HEK293T (cell line): ENCODE results near the gene PFN3.

ENCODE experiments used
- CTCF ChIA-PET: fragments of 350-600 bp; formaldehyde crosslinking; extraction: SDS; loops from one replicate; lab custom pipeline; 2021; ENCODE audit warnings: antibody characterized with exemption, inconsistent platforms; lab: Yijun Ruan, JAX
- POLR2A ChIA-PET: fragments of 350-600 bp; formaldehyde crosslinking; extraction: SDS; loops from one replicate; lab custom pipeline; 2020; ENCODE audit warnings: antibody characterized with exemption, inconsistent platforms; lab: Yijun Ruan, JAX
- DNase-seq: peaks from one replicate; pipeline ENCODE4 v3.0.0; 2012; ENCODE audit warnings: mixed read lengths; ENCODE audit errors: extremely low spot score
- ARNT ChIP-seq: fragments of 450-650 bp; IDR thresholded peaks from 2 replicates; pipeline ENCODE4 v1.6.1; 2017; ENCODE audit warnings: mild to moderate bottlenecking
- BHLHE40 ChIP-seq: fragments of 450-650 bp; IDR thresholded peaks from 2 replicates; pipeline ENCODE4 v1.6.1; 2016; ENCODE audit warnings: mild to moderate bottlenecking, moderate library complexity, borderline replicate concordance
- CTBP1 ChIP-seq: fragments of 450-650 bp; IDR thresholded peaks from 2 replicates; pipeline ENCODE4 v1.6.1; 2016; ENCODE audit warnings: borderline replicate concordance
- ELF4 ChIP-seq: fragments of 450-650 bp; IDR thresholded peaks from 2 replicates; pipeline ENCODE4 v1.6.1; 2017; ENCODE audit warnings: antibody characterized with exemption
- FOXA1 ChIP-seq: fragments of 450-650 bp; IDR thresholded peaks from 2 replicates; pipeline ENCODE4 v1.6.1; 2016; ENCODE audit warnings: mild to moderate bottlenecking
- FOXK2 ChIP-seq: fragments of 450-650 bp; IDR thresholded peaks from 2 replicates; pipeline ENCODE4 v1.6.1; 2016; ENCODE audit warnings: mild to moderate bottlenecking
- FOXM1 ChIP-seq: fragments of 450-650 bp; IDR thresholded peaks from 2 replicates; pipeline ENCODE4 v1.6.1; 2017; ENCODE audit warnings: mild to moderate bottlenecking, borderline replicate concordance
- HDGF ChIP-seq: fragments of 450-650 bp; IDR thresholded peaks from 2 replicates; pipeline ENCODE4 v1.6.1; 2017; ENCODE audit warnings: antibody characterized with exemption, borderline replicate concordance
- L3MBTL2 ChIP-seq: fragments of 450-650 bp; conservative IDR thresholded peaks from 2 replicates; pipeline ENCODE4 v1.6.1; 2016; ENCODE audit warnings: mild to moderate bottlenecking
- LEF1 ChIP-seq: fragments of 450-650 bp; IDR thresholded peaks from 2 replicates; pipeline ENCODE4 v1.6.1; 2017; ENCODE audit warnings: mild to moderate bottlenecking, borderline replicate concordance
- NFRKB ChIP-seq: fragments of 450-650 bp; IDR thresholded peaks from 2 replicates; pipeline ENCODE4 v1.6.1; 2016; ENCODE audit warnings: mild to moderate bottlenecking, moderate library complexity
- PKNOX1 ChIP-seq: fragments of 450-650 bp; IDR thresholded peaks from 2 replicates; pipeline ENCODE4 v1.6.1; 2016
- SP1 ChIP-seq: fragments of 450-650 bp; IDR thresholded peaks from 2 replicates; pipeline ENCODE4 v1.6.1; 2017
- TARDBP ChIP-seq: fragments of 450-650 bp; IDR thresholded peaks from 2 replicates; pipeline ENCODE4 v1.6.1; 2016
- ZNF384 ChIP-seq: fragments of 450-650 bp; IDR thresholded peaks from 2 replicates; pipeline ENCODE4 v1.6.1; 2016

Gene PFN3

GRCh38 chr5:177367323-177367848 is 33.1 kb downstream of the PFN3 start:
- POLR2A ChIA-PET: interaction anchor here (0.6 to 2.6 kb wide), 17 partner anchors 8 to 149 kb away, joined by 3 to 38 read pairs (median 4); partner anchors contain the start of genes GRK6, LMAN2 and MXD3
- no peak for TF ChIP-seq PKNOX1
- no peak for TF ChIP-seq FOXK2
- TF ChIP-seq FOXM1: no peak
- TF ChIP-seq L3MBTL2: peak; percentile 99
- no peak for TF ChIP-seq TARDBP
- CTCF ChIA-PET: interaction anchor here (0.8 to 1.7 kb wide), 6 partner anchors 11 to 134 kb away, joined by 4 to 5 read pairs (median 4); no protein-coding TSS in a partner anchor
- no peak for DNase-seq

- DNase-seq: peak; percentile 97
- POLR2A ChIA-PET: interaction anchor here (0.6 to 2.6 kb wide), 17 partner anchors 9 to 149 kb away, joined by 3 to 38 read pairs (median 4); partner anchors contain the start of genes GRK6, LMAN2 and MXD3
Observed at GRCh38 chr5:177366528-177367322, 33.7 kb downstream of the PFN3 start.

GRCh38 chr5:177365845-177366527 is 34.5 kb downstream of the PFN3 start:
- ChIA-PET CTCF (interaction anchor here (0.6 to 1.7 kb wide), 6 partner anchors 14 to 129 kb away, joined by 3 to 5 read pairs (median 4); partner anchors contain the start of gene LMAN2), POLR2A (interaction anchor here (1.1 to 2.6 kb wide), 7 partner anchors 9 to 150 kb away, joined by 3 to 38 read pairs (median 5); partner anchors contain the start of genes LMAN2 and MXD3)
- no peak for DNase-seq
- TF ChIP-seq BHLHE40: no peak

More at GRCh38 chr5:177366528-177367322, 33.7 kb downstream of the PFN3 start:
- CTCF ChIA-PET: interaction anchor here (0.8 to 1.7 kb wide), 8 partner anchors 11 to 134 kb away, joined by 3 to 5 read pairs (median 4); partner anchors contain the start of gene LMAN2
- TF ChIP-seq PKNOX1: no peak
- no peak for TF ChIP-seq ARNT
- no peak for TF ChIP-seq TARDBP
- TF ChIP-seq FOXM1: no peak
- TF ChIP-seq L3MBTL2: no peak
- TF ChIP-seq HDGF: no peak
- TF ChIP-seq SP1: no peak
- TF ChIP-seq LEF1: no peak
- no peak for TF ChIP-seq ZNF384

- ChIA-PET POLR2A (interaction anchor here (2.2 kb wide), 1 partner anchor 13 kb away, joined by 14 read pairs; the partner anchor contains the start of gene LMAN2), CTCF (interaction anchor here (1.1 kb wide), 1 partner anchor 26 kb away, joined by 3 read pairs; no protein-coding TSS in a partner anchor)
- TF ChIP-seq FOXA1: no peak
- TF ChIP-seq FOXM1: no peak
- no peak for TF ChIP-seq TARDBP
- TF ChIP-seq NFRKB: no peak
- TF ChIP-seq ARNT: no peak
- TF ChIP-seq CTBP1: no peak
- TF ChIP-seq FOXK2: no peak
- TF ChIP-seq L3MBTL2: no peak
- DNase-seq: no peak
Observed at GRCh38 chr5:177364159-177364962, 36.1 kb downstream of the PFN3 start.

- DNase-seq: no peak
- ChIA-PET POLR2A (interaction anchor here (2.2 kb wide), 1 partner anchor 12 kb away, joined by 14 read pairs; the partner anchor contains the start of gene LMAN2), CTCF (no interaction called here)
- TF ChIP-seq ELF4: no peak
- no peak for TF ChIP-seq SP1
- TF ChIP-seq ARNT: no peak
- no peak for TF ChIP-seq HDGF
- peak; percentile 38; the same call in 1 of the 2 replicates for TF ChIP-seq FOXM1
Observed at GRCh38 chr5:177363565-177363964, 36.9 kb downstream of the PFN3 start.
